Spinal cord (tissue), 10 donors: ENCODE measurements around the gene TNIK. TPM values are rescaled to one million over a fixed set of nuclear protein-coding genes. Genes with fewer than 3 reads are reported as not detected.

Experiments
- DNase-seq, 6 donors: peaks; one replicate each; pipeline versions ENCODE4 v3.0.0 to v3.0.0-alpha.2; 2013 to 2015; ENCODE audit warnings: low spot score in 6 of 6, low read depth in 4 of 6
- H3K27ac ChIP-seq: one replicate; pipeline ENCODE4 v1.5.1; 2013; ENCODE audit warnings: low read depth, low read length, control low read depth
- H3K27me3 ChIP-seq: one replicate; pipeline ENCODE4 v1.6.1; 2013; ENCODE audit warnings: low read length; ENCODE audit not compliant: control insufficient read depth, insufficient read depth
- H3K36me3 ChIP-seq: one replicate; pipeline ENCODE4 v1.6.1; 2013; ENCODE audit warnings: low read length; ENCODE audit not compliant: control insufficient read depth, insufficient read depth
- H3K4me1 ChIP-seq: one replicate; pipeline ENCODE4 v1.6.1; 2013; ENCODE audit warnings: low read length; ENCODE audit not compliant: control insufficient read depth, insufficient read depth
- H3K4me3 ChIP-seq: one replicate; pipeline ENCODE4 v1.5.1; 2013; ENCODE audit warnings: low read depth, low read length, control low read depth
- H3K9me3 ChIP-seq: one replicate; pipeline ENCODE4 v1.6.1; 2013; ENCODE audit warnings: low read length; ENCODE audit not compliant: control insufficient read depth, insufficient read depth
- WGBS: methylation state at CpG from one replicate; pipeline ENCODE4 v1.1.5; 2013; ENCODE audit warnings: missing lambda C conversion rate; ENCODE audit not compliant: insufficient coverage; 5-methylcytosine and 5-hydroxymethylcytosine counted together
- polyA plus RNA-seq, 2 donors: library from polyadenylated mRNA; unstranded; fragments of 120-200 nt; gene quantifications; one replicate each; pipeline ENCODE4 v1.2.1, GENCODE V29; 2013; ENCODE audit not compliant: insufficient read length in 2 of 2
- total RNA-seq, 2 donors: library from RNA; depleted of rRNA in 1 of 2; stranded (reverse); fragments of 120-200 nt in 1 of 2; fragments of >200 nt in 1 of 2; gene quantifications; one replicate each; pipeline versions ENCODE4 v1.2.3 to v1.2.4, GENCODE V29; 2013 to 2014
- donor health status: healthy.

Gene TNIK
- total and polyA plus RNA-seq, 4 donors: 38.3 to 105 (median 88.5) TPM

GRCh38 chr3:171101982-171102641 lies 358.1 kb downstream of the TNIK start:
- WGBS: no CpG with 5 or more reads among the region's 2 CpGs
- Histone ChIP-seq H3K4me3 (no peak overlapping the region), H3K9me3 (no peaks in the 10 kb centered on the region), H3K4me1 (no peaks in the 10 kb centered on the region), H3K27ac (no peak overlapping the region), H3K36me3 (peaks cover 3% of the 10 kb centered on the region), H3K27me3 (no peaks in the 10 kb centered on the region)
- DNase-seq: peak in 1 of 6 donors; percentile 29

GRCh38 chr3:171099911-171100310 lies 360.3 kb downstream of the TNIK start:
- no peak for DNase-seq
- no peaks in the 10 kb centered on the region for H3K36me3 ChIP-seq
- H3K27me3 ChIP-seq: no peaks in the 10 kb centered on the region
- H3K4me1 ChIP-seq: no peaks in the 10 kb centered on the region
- WGBS: no CpG with 5 or more reads among the region's 1 CpG
- H3K27ac ChIP-seq: no peak overlapping the region
- H3K9me3 ChIP-seq: no peaks in the 10 kb centered on the region
- no peak overlapping the region for H3K4me3 ChIP-seq

GRCh38 chr3:171095063-171095462 lies 365.1 kb downstream of the TNIK start:
- no CpG with 5 or more reads among the region's 1 CpG for WGBS
- H3K9me3 ChIP-seq: no peaks in the 10 kb centered on the region

GRCh38 chr3:171094411-171094810 lies 365.8 kb downstream of the TNIK start:
- Histone ChIP-seq H3K9me3 (no peaks in the 10 kb centered on the region), H3K36me3 (peaks cover 2% of the 10 kb centered on the region), H3K27me3 (no peaks in the 10 kb centered on the region), H3K4me1 (peaks cover 6% of the 10 kb centered on the region), H3K27ac (no peak overlapping the region), H3K4me3 (no peak overlapping the region)
- no CpG with 5 or more reads among the region's 3 CpGs for WGBS
- DNase-seq: no peak

More at GRCh38 chr3:171095063-171095462, 365.1 kb downstream of the TNIK start:
- H3K4me3 ChIP-seq: no peak overlapping the region
- no peaks in the 10 kb centered on the region for H3K27me3 ChIP-seq
- peaks cover under 1% of the 10 kb centered on the region for H3K4me1 ChIP-seq
- peaks cover 2% of the 10 kb centered on the region for H3K36me3 ChIP-seq
- DNase-seq: no peak
- no peak overlapping the region for H3K27ac ChIP-seq

DNA sequence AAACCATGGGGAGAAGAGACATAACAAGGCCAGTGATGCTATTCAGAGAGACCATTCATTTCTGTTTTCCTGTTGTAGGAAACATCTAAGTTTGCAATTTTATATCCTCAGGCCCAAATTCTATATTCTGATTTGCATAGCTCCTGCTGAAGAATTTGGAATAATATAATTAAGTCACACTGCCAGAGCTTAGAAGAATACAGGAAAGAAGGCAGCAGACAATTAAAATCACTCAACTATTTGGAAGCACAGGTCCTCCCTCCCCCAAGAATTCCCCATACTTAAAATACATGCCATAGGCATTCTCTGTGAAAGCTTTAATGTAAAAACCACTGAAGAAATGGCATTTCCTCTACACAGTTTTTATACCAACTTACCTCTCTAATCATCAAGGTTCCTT lies 366.7 kb downstream of the TNIK start:
- DNase-seq: no peak
- Histone ChIP-seq H3K27ac (no peak overlapping the region), H3K4me3 (no peak overlapping the region), H3K36me3 (peaks cover 2% of the 10 kb centered on the region), H3K27me3 (no peaks in the 10 kb centered on the region), H3K4me1 (peaks cover 6% of the 10 kb centered on the region), H3K9me3 (no peaks in the 10 kb centered on the region)

- Histone ChIP-seq H3K4me1 (peaks cover 6% of the 10 kb centered on the region), H3K27ac (peak overlapping the region; percentile 50), H3K36me3 (peaks cover 4% of the 10 kb centered on the region), H3K4me3 (no peak overlapping the region), H3K9me3 (no peaks in the 10 kb centered on the region), H3K27me3 (no peaks in the 10 kb centered on the region)
- DNase-seq: peak in 1 of 6 donors; percentile 16
- no CpG with 5 or more reads among the region's 1 CpG for WGBS
These were observed 367.7 kb downstream of the TNIK start for GRCh38 chr3:171092467-171092911.

GRCh38 chr3:171090321-171090720 lies 369.9 kb downstream of the TNIK start:
- H3K4me1 ChIP-seq: peaks cover 6% of the 10 kb centered on the region
- no peak for DNase-seq
- no peaks in the 10 kb centered on the region for H3K27me3 ChIP-seq
- peak overlapping the region; percentile 31 for H3K27ac ChIP-seq
- H3K36me3 ChIP-seq: peaks cover 10% of the 10 kb centered on the region
- no peaks in the 10 kb centered on the region for H3K9me3 ChIP-seq
- WGBS: no CpG with 5 or more reads among the region's 2 CpGs
- no peak overlapping the region for H3K4me3 ChIP-seq

GRCh38 chr3:171088964-171089754 lies 371.0 kb downstream of the TNIK start:
- peaks cover 6% of the 10 kb centered on the region for H3K4me1 ChIP-seq
- H3K36me3 ChIP-seq: peaks cover 8% of the 10 kb centered on the region
- H3K27ac ChIP-seq: peak overlapping the region; percentile 31
- H3K27me3 ChIP-seq: no peaks in the 10 kb centered on the region
- peak; percentile 7 to 69 (median 40) for DNase-seq
- no peak overlapping the region for H3K4me3 ChIP-seq
- no CpG with 5 or more reads among the region's 2 CpGs for WGBS
- H3K9me3 ChIP-seq: no peaks in the 10 kb centered on the region

DNA sequence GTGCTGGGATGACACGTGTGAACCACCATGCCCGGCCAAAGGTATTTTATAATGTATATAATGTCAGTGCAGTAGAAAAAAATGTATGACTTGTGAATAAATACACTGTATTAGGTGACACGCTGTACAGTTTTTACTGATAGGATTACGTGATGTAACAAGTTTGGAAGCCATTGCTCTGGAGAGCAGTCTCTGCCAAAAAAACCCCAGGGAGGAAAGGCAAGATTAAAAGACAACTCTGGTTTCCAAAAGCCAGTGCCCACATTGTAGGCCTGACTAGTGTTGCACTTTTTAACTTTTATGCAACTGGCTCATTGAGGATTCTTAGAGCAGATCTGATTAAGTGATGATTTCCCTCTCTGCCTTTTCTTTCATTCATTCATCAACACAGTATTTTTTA lies 371.7 kb downstream of the TNIK start:
- Histone ChIP-seq H3K36me3 (peaks cover 8% of the 10 kb centered on the region), H3K4me1 (peaks cover 6% of the 10 kb centered on the region), H3K9me3 (no peaks in the 10 kb centered on the region), H3K27ac (peak overlapping the region; percentile 31), H3K4me3 (no peak overlapping the region), H3K27me3 (no peaks in the 10 kb centered on the region)
- 78% methylated on average over 2 of the region's 4 CpGs for WGBS
- DNase-seq: peak in 1 of 6 donors; percentile 4

- peaks cover 8% of the 10 kb centered on the region for H3K36me3 ChIP-seq
- DNase-seq: no peak
- H3K27me3 ChIP-seq: no peaks in the 10 kb centered on the region
- WGBS: 91% methylated on average over 1 of the region's 1 CpG
- H3K27ac ChIP-seq: no peak overlapping the region
- H3K9me3 ChIP-seq: no peaks in the 10 kb centered on the region
- no peak overlapping the region for H3K4me3 ChIP-seq
- peaks cover 6% of the 10 kb centered on the region for H3K4me1 ChIP-seq
These were observed 373.3 kb downstream of the TNIK start for GRCh38 chr3:171086914-171087313.
